GM12875 (cell line): Measurements from ENCODE around the gene PRR7.

Source experiments
- H3K4me3 ChIP-seq: one replicate; pipeline ENCODE4 v1.5.1; 2011; ENCODE audit warnings: low read depth, low read length, control low read depth
- CTCF ChIP-seq: IDR thresholded peaks from 2 replicates; pipeline ENCODE4 v1.5.1; 2011; ENCODE audit warnings: low read depth, mild to moderate bottlenecking, control low read depth, inconsistent platforms, low read length, moderate library complexity, borderline replicate concordance; ENCODE audit not compliant: insufficient read depth

The PRR7 gene

GRCh38 chr5:177502886-177503285, 56.3 kb downstream of the PRR7 start:
- no peak overlapping the region for H3K4me3 ChIP-seq
- TF ChIP-seq CTCF, result no peak

- TF ChIP-seq CTCF, result no peak
- H3K4me3 ChIP-seq, result no peak overlapping the region
These were observed 56.9 kb downstream of the PRR7 start for GRCh38 chr5:177503351-177504085.

GRCh38 chr5:177504086-177505056, 57.8 kb downstream of the PRR7 start:
- TF ChIP-seq CTCF, result no peak
- no peak overlapping the region for H3K4me3 ChIP-seq

- no peak overlapping the region for H3K4me3 ChIP-seq
- TF ChIP-seq CTCF, result no peak
These were observed 58.5 kb downstream of the PRR7 start for GRCh38 chr5:177505075-177505474.
